Mesenteric fat pad (tissue), 1 donor: ENCODE measurements around the gene RFX6. TPM values are rescaled to one million over a fixed set of nuclear protein-coding genes. Genes with fewer than 3 reads are reported as not detected.
"Not testable (repeated sequence)": the region's sequence is repeated elsewhere in the genome, so short reads cannot be mapped to it uniquely, and the experiment has no call there.

Experiments used
- DNase-seq: peaks from one replicate; pipeline ENCODE4 v3.0.0-alpha.2; 2020; ENCODE audit warnings: low spot score
- long read RNA-seq: library from polyadenylated mRNA; unstranded; transcript quantifications from one replicate; pipeline ENCODE4 v2.0.0, GENCODE V29; 2020
- total RNA-seq: library from RNA; stranded (reverse); fragmentation: NEBNext Ultra II Directional; extraction: Animal tissue kit (Norgen Biotek cat#: 25700); gene quantifications from one replicate; pipeline ENCODE4 v1.2.1, GENCODE V29; 2021
- donor health status: DM: yes; HTN: yes; CAD: no.

Gene RFX6, protein sequence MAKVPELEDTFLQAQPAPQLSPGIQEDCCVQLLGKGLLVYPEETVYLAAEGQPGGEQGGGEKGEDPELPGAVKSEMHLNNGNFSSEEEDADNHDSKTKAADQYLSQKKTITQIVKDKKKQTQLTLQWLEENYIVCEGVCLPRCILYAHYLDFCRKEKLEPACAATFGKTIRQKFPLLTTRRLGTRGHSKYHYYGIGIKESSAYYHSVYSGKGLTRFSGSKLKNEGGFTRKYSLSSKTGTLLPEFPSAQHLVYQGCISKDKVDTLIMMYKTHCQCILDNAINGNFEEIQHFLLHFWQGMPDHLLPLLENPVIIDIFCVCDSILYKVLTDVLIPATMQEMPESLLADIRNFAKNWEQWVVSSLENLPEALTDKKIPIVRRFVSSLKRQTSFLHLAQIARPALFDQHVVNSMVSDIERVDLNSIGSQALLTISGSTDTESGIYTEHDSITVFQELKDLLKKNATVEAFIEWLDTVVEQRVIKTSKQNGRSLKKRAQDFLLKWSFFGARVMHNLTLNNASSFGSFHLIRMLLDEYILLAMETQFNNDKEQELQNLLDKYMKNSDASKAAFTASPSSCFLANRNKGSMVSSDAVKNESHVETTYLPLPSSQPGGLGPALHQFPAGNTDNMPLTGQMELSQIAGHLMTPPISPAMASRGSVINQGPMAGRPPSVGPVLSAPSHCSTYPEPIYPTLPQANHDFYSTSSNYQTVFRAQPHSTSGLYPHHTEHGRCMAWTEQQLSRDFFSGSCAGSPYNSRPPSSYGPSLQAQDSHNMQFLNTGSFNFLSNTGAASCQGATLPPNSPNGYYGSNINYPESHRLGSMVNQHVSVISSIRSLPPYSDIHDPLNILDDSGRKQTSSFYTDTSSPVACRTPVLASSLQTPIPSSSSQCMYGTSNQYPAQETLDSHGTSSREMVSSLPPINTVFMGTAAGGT
- not detected for total RNA-seq
- long read RNA-seq = 0 reads

DNA sequence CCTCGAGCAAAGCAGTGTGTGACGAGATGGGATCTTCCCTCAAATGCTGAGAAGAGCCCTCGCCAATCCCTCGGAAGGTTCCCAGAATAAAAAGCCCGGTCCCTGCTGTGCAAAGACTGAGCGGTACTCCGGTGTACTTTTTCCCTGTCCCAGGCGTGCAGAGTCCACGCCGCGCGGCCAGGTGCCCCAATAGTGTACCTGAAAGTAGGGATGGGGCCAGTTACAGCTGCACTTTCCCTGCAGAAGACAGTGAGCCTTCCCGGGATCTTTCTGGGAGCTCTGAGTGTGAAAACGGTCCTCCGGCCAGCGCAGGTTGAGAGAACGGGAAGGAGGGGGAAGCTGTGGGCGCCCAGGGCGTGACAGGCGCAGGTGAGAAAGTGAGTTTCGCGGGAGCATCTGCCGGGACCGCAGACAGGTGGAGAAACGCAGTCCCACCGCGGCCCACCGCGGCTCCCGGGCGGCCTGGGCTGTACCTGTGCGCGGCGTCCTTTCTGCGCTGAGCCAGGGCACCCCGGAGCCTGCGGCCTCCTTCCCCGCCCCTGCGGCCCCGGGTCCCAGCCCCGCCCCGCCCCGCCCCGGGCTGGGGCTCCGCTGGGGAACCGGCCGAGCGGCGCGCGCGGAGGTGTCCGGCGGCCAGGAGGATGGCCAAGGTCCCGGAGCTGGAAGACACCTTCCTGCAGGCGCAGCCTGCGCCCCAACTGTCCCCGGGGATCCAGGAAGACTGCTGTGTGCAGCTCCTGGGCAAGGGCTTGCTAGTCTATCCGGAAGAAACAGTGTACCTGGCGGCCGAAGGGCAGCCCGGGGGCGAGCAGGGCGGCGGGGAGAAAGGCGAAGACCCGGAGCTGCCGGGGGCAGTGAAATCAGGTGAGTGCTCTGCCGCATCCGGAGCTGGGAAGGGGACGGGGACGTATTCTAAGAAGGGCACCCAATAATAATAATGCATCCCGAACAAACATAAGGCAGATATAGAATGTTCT, at the start of gene RFX6:
Gene RFX6, plus strand, starts transcription at position 608 of the 977 bp plus-strand sequence. Its CDS starts 34 bp downstream, at position 642.
- no peak for DNase-seq

DNA sequence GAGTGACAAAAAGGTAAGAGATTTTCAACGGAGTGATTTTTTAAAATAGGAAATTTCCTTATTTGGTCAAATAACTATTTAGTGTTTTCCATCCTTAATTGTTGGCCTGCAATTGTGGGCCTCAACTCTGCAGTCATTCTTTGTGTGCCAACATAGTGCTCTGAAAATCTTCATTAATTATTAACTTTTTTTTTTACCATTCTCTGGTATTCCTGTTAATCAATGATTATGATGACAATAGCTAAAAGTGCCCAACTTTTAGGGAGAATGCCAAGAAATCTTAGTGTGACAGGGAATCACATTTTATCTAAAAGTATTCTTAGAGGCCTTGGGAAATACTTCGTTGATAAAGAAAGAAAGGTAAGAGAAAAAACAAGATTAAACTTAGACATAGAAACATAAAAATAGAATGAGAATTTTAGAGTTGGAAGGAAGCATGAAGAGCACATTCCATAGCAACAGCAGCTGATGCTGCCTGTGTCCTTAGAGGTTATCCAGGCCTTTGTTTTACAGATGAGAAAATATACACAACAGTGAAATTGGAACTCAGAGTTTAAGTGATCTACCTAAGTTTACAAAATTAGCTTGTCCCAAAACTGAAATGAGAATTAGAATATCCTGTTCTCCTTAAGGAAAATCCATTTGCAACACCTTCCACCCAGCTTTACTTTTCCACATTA, 49.3 kb upstream of the RFX6 start:
- DNase-seq = no peak

DNA sequence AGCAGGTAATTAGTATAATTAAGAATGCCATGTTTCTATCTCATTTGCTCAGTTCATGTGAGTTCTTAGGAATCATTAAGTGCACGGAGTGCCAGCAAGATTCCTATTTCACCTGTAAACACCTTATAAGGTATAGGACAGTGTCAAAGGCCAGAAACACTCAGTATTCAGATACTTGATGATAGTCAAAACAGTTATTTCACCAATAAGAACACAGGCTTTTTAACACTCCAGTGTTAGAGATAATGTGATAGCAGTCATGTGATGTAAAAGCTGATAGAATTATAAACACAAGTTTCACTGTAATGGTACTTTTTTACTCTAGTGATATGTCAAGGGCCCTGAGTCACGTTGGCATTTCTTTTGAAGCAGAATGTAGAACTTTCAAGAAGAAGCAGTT, 48.1 kb upstream of the RFX6 start, which contains the start of gene GPRC6A:
Gene GPRC6A, minus strand, starts transcription at position 101 of the 400 bp plus-strand sequence. Its CDS starts 70 bp downstream, at position 31.
- no peak for DNase-seq

DNA sequence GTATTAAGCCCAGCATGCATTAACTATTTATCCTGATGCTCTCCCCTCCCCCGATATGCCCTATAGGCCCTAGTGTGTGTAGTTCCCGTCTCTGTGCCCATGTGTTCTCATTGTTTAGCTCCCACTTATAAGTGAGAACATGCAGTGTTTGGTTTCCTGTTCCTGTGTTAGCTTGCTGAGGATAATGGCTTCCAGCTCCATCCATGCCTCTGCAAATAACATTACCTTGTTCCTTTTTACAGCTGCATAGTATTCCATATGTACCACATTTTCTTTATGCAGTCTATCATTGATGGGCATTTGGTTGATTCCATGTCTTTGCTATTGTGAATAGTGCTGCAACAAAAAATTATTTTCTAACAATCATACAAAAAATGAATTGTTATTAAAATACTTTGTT, 42.5 kb upstream of the RFX6 start:
- DNase-seq = not testable (repeated sequence)

DNA sequence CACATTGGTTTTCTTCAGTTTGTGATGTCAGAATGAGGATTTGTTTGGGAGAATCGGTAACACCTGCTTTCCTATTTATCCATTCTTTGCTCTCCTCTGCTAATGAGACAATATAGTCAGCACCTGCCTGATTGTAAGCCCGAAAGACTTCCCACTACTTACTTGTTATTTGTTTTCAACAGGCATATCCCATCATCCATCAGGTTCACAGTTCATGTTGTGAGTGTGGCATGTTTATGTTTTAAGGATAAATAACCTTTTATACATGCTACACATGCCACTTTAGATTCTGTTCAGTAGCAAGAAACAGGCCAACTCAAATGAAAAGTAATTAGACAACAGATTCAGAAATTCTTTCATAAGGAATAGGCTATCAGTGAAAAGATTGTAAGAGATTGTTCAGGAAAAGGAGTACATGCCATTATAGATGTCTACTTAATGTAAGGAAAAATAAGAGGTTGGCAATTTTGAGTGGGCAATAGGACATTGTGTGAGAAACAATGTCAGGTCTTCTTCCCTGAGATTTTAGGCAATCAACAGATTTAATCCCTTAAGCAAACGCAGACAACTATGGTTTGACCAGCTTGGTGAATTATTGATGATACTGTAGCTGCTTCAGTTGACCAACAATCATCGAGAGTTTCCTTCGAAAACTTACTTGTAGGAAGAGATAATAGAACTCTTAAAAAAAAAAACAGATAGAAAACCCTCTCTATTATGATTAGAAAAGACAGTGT, 40.3 kb upstream of the RFX6 start:
- no peak for DNase-seq

DNA sequence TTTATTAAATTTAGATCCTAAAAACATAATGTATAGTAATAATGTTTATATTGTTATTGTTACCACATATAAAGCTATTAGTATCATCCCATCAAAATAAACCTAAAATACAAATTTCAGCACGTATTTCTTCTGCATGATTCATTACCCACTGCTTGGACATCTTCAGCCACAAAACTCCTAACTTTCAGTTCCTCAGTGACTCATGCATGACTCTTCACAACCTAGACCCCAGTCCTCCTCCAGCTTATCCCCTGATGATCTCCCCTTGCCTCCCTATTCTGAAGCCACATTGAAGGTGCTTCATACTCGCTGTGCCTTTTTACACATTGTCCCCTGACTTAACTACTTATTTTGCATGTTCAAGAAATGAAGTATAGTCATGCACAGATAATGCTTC, 37.0 kb upstream of the RFX6 start:
- DNase-seq = no peak

DNA sequence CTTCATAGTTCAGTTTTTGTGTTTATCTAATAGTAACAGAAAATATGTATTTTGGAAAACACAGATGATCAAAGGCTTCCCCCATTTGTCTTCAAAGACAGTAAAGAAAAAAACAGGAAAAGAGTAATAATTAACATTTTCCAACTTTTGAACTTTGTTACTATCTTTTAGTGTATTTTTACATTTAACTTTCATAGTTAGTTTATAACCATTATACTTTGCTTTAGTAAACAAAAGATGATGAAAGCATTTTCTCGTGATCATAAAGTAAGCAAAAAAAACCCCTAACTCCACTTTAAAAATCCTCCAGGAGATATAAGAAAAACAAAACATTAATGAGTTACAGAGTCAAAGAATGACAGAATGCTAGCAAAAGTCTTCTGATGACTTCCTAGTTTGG, 34.6 kb upstream of the RFX6 start:
- DNase-seq = no peak

DNA sequence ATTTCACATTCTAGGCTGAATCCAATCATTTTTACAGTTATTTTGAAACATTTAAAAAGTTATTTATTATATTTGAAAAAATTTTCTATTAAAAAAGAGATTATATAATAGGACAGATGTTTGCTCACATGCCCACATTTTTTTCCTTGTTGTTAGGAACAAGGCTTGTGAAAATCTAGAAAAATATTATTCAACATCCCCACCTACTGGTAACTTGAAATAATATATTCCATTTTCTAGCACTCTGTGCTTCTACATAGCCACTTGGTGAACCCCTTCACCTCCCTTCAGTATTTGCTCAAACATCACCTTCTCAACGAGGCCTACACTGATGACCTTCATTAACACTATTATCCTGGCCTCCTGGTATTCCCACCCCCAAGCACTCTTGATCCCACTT, 29.8 kb upstream of the RFX6 start:
- no peak for DNase-seq

DNA sequence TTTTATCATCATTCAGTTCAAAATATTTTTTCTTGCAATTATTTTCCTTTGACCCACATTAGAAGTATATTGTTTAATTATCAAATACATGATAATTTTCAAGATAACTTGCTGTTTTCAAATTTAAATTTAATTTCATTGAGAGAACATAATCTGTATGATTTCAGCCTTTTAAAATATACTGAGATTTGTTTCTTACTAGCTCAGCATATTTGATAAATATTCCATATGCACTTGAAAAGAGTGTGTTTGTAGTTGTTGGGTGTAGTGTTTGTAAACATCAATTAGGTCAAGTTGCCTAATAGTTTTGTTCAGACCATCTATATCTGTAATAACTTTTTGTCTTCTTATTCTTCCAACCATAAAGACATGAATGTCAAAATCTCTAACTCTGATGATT, 19.0 kb upstream of the RFX6 start:
- no peak for DNase-seq

DNA sequence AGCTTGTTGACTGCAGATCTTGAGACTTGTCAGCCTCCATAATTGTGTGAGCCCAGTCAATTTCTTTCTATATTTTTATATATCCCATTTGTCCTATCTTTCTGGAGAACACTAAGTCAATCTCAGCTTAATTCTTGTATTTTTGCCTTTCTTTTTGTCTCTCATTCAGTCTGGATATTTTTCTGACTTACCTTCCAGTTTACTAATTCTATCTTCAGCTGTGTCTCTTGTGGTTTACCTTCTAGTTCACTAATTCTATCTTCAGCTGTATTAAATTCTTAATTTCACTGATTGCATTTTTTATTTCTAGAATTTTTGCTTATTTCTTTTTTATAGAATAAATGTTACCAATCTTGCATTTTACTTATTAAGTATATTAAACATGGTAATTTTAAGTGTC, 17.8 kb upstream of the RFX6 start:
- DNase-seq = no peak

DNA sequence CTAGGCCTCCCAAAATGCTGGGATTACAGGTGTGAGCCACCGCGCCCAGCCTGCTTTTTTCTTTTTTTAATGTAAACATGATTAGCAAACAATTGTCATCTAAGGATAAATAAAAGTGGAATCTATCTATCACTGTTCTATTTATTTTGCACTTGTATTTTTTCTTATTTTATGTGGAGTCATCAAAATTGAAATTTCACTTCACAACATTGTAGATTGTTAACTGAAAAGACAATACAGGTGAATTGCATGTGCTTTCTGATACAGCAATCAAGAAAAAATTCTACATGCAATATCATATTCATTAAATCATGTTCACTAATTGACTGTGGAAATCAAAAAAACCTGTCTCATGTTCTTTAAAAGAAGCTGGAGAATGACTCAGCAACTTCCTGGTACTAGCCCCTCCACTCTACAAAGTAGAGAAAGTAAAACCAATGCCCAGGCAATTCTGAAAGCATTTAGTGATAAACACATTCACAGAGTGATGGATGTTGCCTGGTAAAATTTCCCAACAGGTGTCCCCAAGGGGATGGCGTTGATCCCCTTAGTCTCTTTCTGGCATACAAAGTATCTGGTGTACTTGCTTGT, 10.7 kb upstream of the RFX6 start:
- no peak for DNase-seq

DNA sequence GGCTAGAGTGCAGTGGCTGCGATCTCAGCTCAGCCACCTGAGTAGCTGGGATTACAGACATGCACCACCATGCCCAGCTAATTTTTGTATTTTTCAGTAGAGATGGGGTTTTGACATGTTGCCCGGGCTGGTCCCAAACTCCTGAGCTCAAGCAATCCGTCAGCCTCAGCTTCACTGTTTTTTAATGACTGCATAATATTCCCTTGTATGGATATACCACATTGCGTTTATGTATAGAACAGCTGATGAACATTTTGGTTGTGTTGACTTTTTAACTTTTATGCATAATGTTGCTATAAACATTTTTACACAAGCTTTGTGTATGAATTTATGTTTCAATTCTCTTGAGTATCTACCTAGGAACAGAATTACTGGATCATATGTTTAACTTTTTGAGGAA, 4.3 kb upstream of the RFX6 start:
- no peak for DNase-seq

DNA sequence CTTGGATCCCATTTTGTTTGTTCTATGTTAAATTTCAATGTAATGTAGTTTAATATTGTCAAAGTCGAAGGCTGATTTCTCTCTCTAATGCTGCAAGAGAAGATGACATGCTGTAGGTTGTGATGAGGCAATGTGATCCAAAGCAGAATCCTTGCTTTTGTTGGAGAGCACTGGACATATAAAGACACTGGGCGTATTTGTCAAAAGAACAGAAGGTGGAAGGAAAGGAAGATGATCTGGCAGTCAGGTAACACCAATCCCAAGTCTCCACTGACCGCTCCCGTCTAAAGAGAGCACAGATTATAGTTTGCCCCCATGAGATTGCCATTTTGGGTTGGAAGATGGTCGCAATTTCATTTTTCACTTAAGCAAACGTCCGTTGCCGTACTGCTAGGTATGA, 935 bp upstream of the RFX6 start:
- no peak for DNase-seq

DNA sequence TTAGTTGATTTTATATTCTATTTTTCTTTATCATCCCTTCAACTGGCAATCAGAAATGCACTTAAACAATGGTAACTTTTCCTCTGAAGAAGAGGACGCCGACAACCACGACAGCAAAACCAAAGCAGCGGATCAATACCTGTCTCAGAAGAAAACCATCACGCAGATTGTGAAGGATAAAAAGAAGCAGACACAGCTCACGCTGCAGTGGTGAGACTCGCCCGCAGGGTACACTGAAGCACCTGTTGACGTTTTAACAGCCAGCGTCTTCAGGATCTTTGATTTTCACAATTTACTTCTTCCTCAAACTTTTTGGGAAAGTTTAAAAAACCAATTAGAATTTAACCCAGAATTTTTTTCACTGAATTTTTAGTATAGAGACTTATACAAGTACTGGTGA, 701 bp downstream of the RFX6 start:
- no peak for DNase-seq

DNA sequence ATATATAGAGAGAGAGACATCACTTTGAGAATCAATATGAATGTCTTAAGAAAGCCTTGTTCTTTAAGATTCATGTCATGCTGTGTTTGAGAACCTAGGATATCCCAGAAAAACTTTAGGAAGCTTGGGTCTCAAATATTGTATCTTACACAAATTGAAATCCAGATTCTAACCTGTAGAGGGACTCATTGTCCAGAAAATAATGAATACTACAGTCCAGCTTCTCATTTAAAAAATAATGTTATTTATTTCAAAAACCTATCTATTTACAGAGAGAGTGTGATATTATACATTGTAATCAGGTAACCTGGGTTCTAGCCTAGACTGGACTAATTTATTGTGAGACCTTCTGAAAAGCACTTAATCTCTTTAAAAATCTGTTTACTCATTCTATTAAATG, 4.2 kb downstream of the RFX6 start:
- no peak for DNase-seq

DNA sequence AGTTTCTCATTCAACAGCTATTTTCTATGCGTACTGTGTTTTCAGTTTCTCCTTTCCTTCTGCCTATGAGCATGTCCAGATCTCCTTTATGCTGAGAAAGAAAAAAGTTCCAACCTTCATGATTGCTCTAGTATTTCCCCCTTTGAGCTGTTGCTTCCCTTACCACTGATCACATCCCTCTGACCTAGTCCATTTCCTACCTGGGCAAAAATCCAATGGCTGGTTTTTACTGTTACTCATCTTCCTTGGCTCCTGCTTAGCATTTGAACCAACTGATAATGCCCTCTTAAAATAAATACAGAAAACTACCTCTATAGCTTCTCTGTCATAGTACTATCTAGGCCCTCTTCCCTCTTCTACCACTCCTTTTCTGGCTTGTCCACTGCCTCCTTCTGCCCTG, 6.0 kb downstream of the RFX6 start:
- DNase-seq = no peak

DNA sequence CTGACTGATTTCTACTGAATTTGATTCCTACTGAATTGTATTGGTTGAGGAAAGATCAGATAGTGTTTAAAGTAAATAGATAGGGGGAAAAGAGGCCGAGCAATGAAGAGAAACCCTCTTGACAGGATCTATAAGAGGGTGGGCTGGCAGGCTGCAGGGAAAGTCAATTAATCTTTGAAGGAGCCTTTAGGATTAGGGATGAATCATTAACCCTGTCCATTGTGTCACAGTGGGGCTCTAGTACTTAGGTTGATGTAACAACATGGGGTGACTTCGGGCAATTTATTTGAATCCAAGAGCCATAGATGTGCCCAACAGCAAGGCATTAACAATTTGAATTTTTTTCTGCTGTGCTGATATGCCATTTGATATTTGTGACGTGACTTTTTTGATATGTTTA, 7.5 kb downstream of the RFX6 start:
- no peak for DNase-seq

DNA sequence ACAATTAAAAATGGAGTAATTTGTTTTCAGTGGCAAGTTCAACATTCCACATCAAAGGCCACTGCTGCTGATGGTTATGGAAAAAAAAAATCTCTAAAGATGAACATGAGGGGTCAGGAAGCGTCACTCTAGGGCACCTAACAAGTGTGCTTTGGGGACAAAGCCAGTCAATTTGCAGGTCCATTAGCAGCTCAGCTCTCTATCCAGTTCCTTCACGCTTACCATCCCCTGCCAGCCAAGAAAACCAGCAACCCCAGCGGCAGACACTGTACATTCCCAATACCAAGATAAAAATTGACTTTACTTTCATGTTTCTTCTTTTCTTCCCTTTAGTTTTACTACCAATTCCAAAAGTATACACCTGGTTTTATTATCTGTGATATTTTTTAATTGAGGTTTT, 10.1 kb downstream of the RFX6 start:
- DNase-seq = no peak

DNA sequence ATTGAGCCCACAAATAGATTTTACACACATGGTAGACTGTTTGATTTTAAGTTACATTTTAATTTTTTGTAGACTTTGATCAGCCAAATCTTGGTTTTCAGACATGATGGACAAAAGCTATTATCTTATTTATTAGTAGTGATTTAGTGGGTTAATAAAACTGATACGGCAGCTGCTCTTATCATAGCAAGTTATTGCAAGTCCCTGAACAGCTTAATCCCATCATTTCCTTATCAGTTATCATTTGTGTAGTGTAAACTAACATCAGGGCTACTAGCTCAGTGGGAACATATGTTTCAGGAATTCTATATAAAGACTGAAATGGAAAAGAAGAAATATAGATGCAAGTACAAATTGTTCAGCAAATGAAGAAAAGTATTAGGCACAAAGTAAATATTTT, 10.9 kb downstream of the RFX6 start:
- DNase-seq = no peak
